K562 (cell line): ENCODE measurements around the gene ZNF234. TPM values are rescaled to one million over a fixed set of nuclear protein-coding genes. Genes with fewer than 3 reads are reported as not detected.

ENCODE experiments used
- ATAC-seq: fragments of 200-7000 bp; cut with Tn5 transposase; 3 replicates; pipeline ENCODE4 v1.9.1; 2020; ENCODE audit warnings: moderate library complexity
- BruUV-seq: library from RNA; stranded (reverse); fragments of 400-500 nt; replicated peaks from 2 replicates; lab custom pipeline; 2021; lab: Mats Ljungman, UMichigan
- CTCF ChIA-PET: fragments of 300-600 bp; formaldehyde crosslinking; extraction: SDS; loops from one replicate; lab custom pipeline; 2021; ENCODE audit warnings: low intra/inter-chr PET ratio; lab: Yijun Ruan, JAX
- POLR2A ChIA-PET: fragments of 300-600, 350-650 bp; sonication (Branson Sonifier 250); formaldehyde crosslinking; extraction: SDS; loops from one replicate; lab custom pipeline; 2021; ENCODE audit warnings: antibody characterized with exemption, inconsistent platforms; lab: Yijun Ruan, JAX
- DNase-seq, 4 experiments: peaks; one replicate each; pipeline versions ENCODE4 v3.0.0 to v3.0.0-alpha.2; 2011 to 2018; ENCODE audit warnings: low spot score in 3 of 4, mixed read lengths in 3 of 4; ENCODE audit errors: extremely low read depth in 1 of 4
- FAIRE-seq: peaks from 2 replicates; lab custom pipeline; 2011; peaks lifted over from hg19 to GRCh38; lab: Jason Lieb, UNC
- H2AFZ ChIP-seq: 2 replicates; pipeline ENCODE4 v1.6.0; 2011; ENCODE audit warnings: low read depth, low read length, control low read depth, inconsistent platforms
- H3K27ac ChIP-seq: fragments of 200-600 bp; 3 replicates; pipeline ENCODE4 v1.8.0; 2011; ENCODE audit warnings: low read depth, mild to moderate bottlenecking, control low read depth, inconsistent platforms, low read length, moderate library complexity, mixed read lengths; ENCODE audit errors: extremely low read depth
- H3K27me3 ChIP-seq, 2 experiments: fragments of 300-600 bp in 1 of 2; 2 replicates in 1 of 2; 3 replicates in 1 of 2; pipeline versions ENCODE4 v1.6.0 to v1.8.0; 2011; ENCODE audit warnings: inconsistent platforms in 2 of 2, low read length in 2 of 2, mild to moderate bottlenecking in 1 of 2, mixed read lengths in 1 of 2, moderate library complexity in 1 of 2; ENCODE audit not compliant: control insufficient read depth in 2 of 2, insufficient read depth in 2 of 2
- H3K36me3 ChIP-seq: fragments of 300-600 bp; 3 replicates; pipeline ENCODE4 v1.8.0; 2011; ENCODE audit warnings: mild to moderate bottlenecking, low read length, inconsistent platforms; ENCODE audit not compliant: control insufficient read depth, insufficient read depth
- H3K4me1 ChIP-seq, 2 experiments: fragments of 200-600 bp in 1 of 2; replicated peaks in 1 of 2; 2 replicates in 1 of 2; 3 replicates in 1 of 2; pipeline versions ENCODE4 v1.5.1 to v1.8.0; 2011; ENCODE audit warnings: inconsistent platforms in 2 of 2, low read length in 2 of 2, mild to moderate bottlenecking in 1 of 2, mixed read lengths in 1 of 2, moderate library complexity in 1 of 2; ENCODE audit not compliant: control insufficient read depth in 2 of 2, insufficient read depth in 2 of 2
- H3K4me2 ChIP-seq: 2 replicates; pipeline ENCODE4 v1.6.1; 2011; ENCODE audit warnings: low read length, control low read depth, inconsistent platforms, mixed read lengths; ENCODE audit not compliant: insufficient read depth
- H3K4me3 ChIP-seq: fragments of 200-600 bp; sonication (generic), shearing (Covaris generic); 2 replicates; pipeline ENCODE4 v1.5.1; 2016; ENCODE audit warnings: control low read depth, inconsistent platforms
- H3K79me2 ChIP-seq: fragments of 200-600 bp; 3 replicates; pipeline ENCODE4 v1.8.0; 2011; ENCODE audit warnings: low read length, inconsistent platforms; ENCODE audit not compliant: control insufficient read depth, insufficient read depth
- H3K9ac ChIP-seq, 2 experiments: 2 replicates each; pipeline versions ENCODE4 v1.6.0 to v1.6.1; 2011; ENCODE audit warnings: low read depth in 2 of 2, low read length in 2 of 2, control low read depth in 1 of 2, inconsistent platforms in 1 of 2, mild to moderate bottlenecking in 1 of 2, mixed read lengths in 1 of 2; ENCODE audit not compliant: insufficient read depth in 1 of 2
- H3K9me1 ChIP-seq: one replicate; pipeline ENCODE4 v1.6.0; 2011; ENCODE audit warnings: inconsistent platforms, mild to moderate bottlenecking, low read length, moderate library complexity; ENCODE audit not compliant: control insufficient read depth, insufficient read depth
- H3K9me3 ChIP-seq: replicated peaks from 2 replicates; pipeline ENCODE4 v1.5.1; 2011; ENCODE audit warnings: low read depth, low read length, inconsistent platforms; ENCODE audit not compliant: control insufficient read depth, insufficient read depth
- H4K20me1 ChIP-seq: replicated peaks from 2 replicates; pipeline ENCODE4 v1.6.1; 2011; ENCODE audit warnings: low read length, inconsistent platforms, mixed read lengths; ENCODE audit not compliant: control insufficient read depth, insufficient read depth
- ASH1L ChIP-seq: fragments of 450-650 bp; IDR thresholded peaks from 2 replicates; pipeline ENCODE4 v1.6.1; 2018; ENCODE audit warnings: borderline replicate concordance, mild to moderate bottlenecking, low read depth; ENCODE audit not compliant: partially characterized antibody
- BRD4 ChIP-seq: fragments of 200-600 bp; sonication (generic); IDR thresholded peaks from 2 replicates; pipeline ENCODE4 v1.6.1; 2017; ENCODE audit warnings: inconsistent platforms
- CAMTA2 ChIP-seq: fragments of 250-450 bp; sonication (Bioruptor Pico); conservative IDR thresholded peaks from 2 replicates; pipeline ENCODE4 v1.5.1; 2022
- CHD1 ChIP-seq: fragments of 200-600 bp; sonication (generic); IDR thresholded peaks from one replicate; pipeline ENCODE4 v1.6.1; 2012; ENCODE audit warnings: mild to moderate bottlenecking, moderate library complexity, low read length, inconsistent platforms
- CSDE1 ChIP-seq, 2 experiments: fragments of 450-650 bp; IDR thresholded peaks; 2 replicates each; pipeline ENCODE4 v1.6.1; 2016; ENCODE audit warnings: mild to moderate bottlenecking in 1 of 2
- KDM2B ChIP-seq: fragments of 250-450 bp; sonication (Bioruptor Pico); IDR thresholded peaks from 2 replicates; pipeline ENCODE4 v1.8.0; 2021; ENCODE audit warnings: mild to moderate bottlenecking, moderate library complexity
- L3MBTL2 ChIP-seq: fragments of 450-650 bp; IDR thresholded peaks from 2 replicates; pipeline ENCODE4 v1.6.1; 2016; ENCODE audit warnings: mild to moderate bottlenecking, moderate library complexity
- NCOA2 ChIP-seq, 2 experiments: fragments of 450-650 bp; IDR thresholded peaks; 2 replicates each; pipeline ENCODE4 v1.6.1; 2018; ENCODE audit warnings: mild to moderate bottlenecking in 2 of 2, moderate library complexity in 1 of 2; ENCODE audit not compliant: partially characterized antibody in 2 of 2
- NFIX ChIP-seq: fragments of 250-450 bp; sonication (Bioruptor Pico); IDR thresholded peaks from 2 replicates; pipeline ENCODE4 v1.4.0; 2020; ENCODE audit warnings: low read depth, mild to moderate bottlenecking, moderate library complexity
- RBM14 ChIP-seq: fragments of 200-400 bp; formaldehyde crosslinking; IDR thresholded peaks from 2 replicates; pipeline ENCODE4 v1.6.1; 2018; ENCODE audit warnings: low read depth, mild to moderate bottlenecking, low read length, moderate library complexity, borderline replicate concordance; ENCODE audit not compliant: insufficient read depth
- SIN3B ChIP-seq: fragments of 450-650 bp; IDR thresholded peaks from 2 replicates; pipeline ENCODE4 v1.6.1; 2017; ENCODE audit warnings: low read depth, mild to moderate bottlenecking, moderate library complexity
- SREBF2 ChIP-seq: sonication (generic); formaldehyde crosslinking; IDR thresholded peaks from 2 replicates; pipeline ENCODE4 v1.4.0; 2020; ENCODE audit warnings: mild to moderate bottlenecking, missing genetic modification reagents
- ZBTB17 ChIP-seq: fragments of 450-650 bp; formaldehyde crosslinking; IDR thresholded peaks from 2 replicates; pipeline ENCODE4 v1.4.0; 2020; ENCODE audit warnings: mild to moderate bottlenecking
- ZBTB5 ChIP-seq: fragments of 450-650 bp; IDR thresholded peaks from 2 replicates; pipeline ENCODE4 v1.6.1; 2017; ENCODE audit warnings: antibody characterized with exemption
- ZNF316 ChIP-seq: fragments of 450-650 bp; IDR thresholded peaks from 2 replicates; pipeline ENCODE4 v1.6.1; 2016
- ZNF785 ChIP-seq: fragments of 250-450 bp; sonication (Bioruptor Pico); IDR thresholded peaks from 2 replicates; pipeline ENCODE4 v1.4.0; 2020; ENCODE audit warnings: mild to moderate bottlenecking
- WGBS: fragments of 100-300 bp; shearing (Covaris generic); methylation state at CpG from one replicate; pipeline ENCODE4 v1.1.6; 2016; ENCODE audit warnings: low coverage, mixed read lengths; ENCODE audit not compliant: insufficient coverage; ENCODE audit errors: missing lambda C conversion rate; 5-methylcytosine and 5-hydroxymethylcytosine counted together
- in situ Hi-C: fragments of 300-500 bp; cut with MboI; formaldehyde crosslinking; loops from 4 replicates; pipeline ENCODE4 v1.15.0; 2018; ENCODE audit warnings: inconsistent platforms, mixed read lengths
- intact Hi-C: fragments of 100-400 bp; cut with micrococcal nuclease; formaldehyde crosslinking; loops from 2 replicates; pipeline ENCODE4 v1.14.2; 2022
- polyA plus RNA-seq, 8 experiments: library from polyadenylated mRNA; depleted of rRNA in 4 of 8; stranded (reverse) in 5 of 8; unstranded in 3 of 8; fragments of >200 nt; fragmentation: Nextera tagmentation in 2 of 8; fragmentation: Illumina TruSeq in 1 of 8; extraction: Ambion mirVana in 2 of 8; extraction: Trizol in 1 of 8; gene quantifications; 2 replicates each; pipeline versions ENCODE4 v1.2.1 to v1.2.3, GENCODE V29; 2011 to 2014; ENCODE audit warnings: inconsistent platforms in 1 of 8, missing spikeins in 1 of 8
- total RNA-seq, 7 experiments: library from RNA; depleted of rRNA in 6 of 7; stranded (reverse); fragments of >200 nt in 6 of 7; fragmentation: Illumina TruSeq in 2 of 7; extraction: Trizol in 2 of 7; gene quantifications; 2 replicates each; pipeline versions ENCODE4 v1.2.1 to v1.2.3, GENCODE V29; 2011 to 2021; ENCODE audit warnings: low replicate concordance in 1 of 7
- TF ChIP-seq, protein P1 (sequence below): fragments of 200-400 bp; formaldehyde crosslinking; IDR thresholded peaks from 2 replicates; pipeline ENCODE4 v1.6.1; 2017; ENCODE audit warnings: mild to moderate bottlenecking, low read depth, low read length, moderate library complexity
- TF ChIP-seq, protein P2 (sequence below): fragments of 450-650 bp; formaldehyde crosslinking; conservative IDR thresholded peaks from 2 replicates; pipeline ENCODE4 v1.4.0; 2022; ENCODE audit warnings: mild to moderate bottlenecking, missing genetic modification characterization

Gene ZNF234
- total and polyA plus RNA-seq, 9 of the 15 experiments (the other 6 are each of a cell fraction or from before 2014, with no cell fraction given), result 0.82 to 2.9 (median 1.5) TPM

DNA sequence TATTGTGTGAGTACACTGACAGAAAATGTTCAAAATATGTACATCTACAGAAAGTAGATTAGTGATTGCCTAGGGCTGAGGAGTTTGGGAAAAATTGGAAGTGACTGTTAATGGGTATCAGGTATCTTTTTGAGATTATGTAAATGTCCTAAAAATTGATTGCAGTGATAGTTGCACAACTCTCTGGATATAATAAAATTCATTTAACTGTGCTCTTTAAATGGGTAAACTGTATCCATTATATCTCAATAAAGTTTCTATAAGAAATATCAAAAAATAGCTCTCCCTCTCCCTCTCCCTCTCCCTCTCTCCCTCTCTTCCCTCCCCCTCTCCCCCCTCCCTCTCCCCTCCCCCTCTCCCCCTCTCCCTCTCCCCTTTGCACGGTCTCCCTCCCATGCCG, 61.6 kb downstream of the ZNF234 start:
- Histone ChIP-seq H3K9me3 (peaks cover 9% of the 10 kb centered on the region; the same call in 1 of the 2 replicates), H2AFZ (no peak overlapping the region), H3K4me1 (no peaks in the 10 kb centered on the region), H3K27me3 (no peaks in the 10 kb centered on the region), H3K9me1 (no peaks in the 10 kb centered on the region), H3K27ac (no peak overlapping the region), H4K20me1 (no peaks in the 10 kb centered on the region), H3K9ac (no peak overlapping the region), H3K36me3 (no peaks in the 10 kb centered on the region), H3K4me3 (no peak overlapping the region), H3K4me2 (no peak overlapping the region), H3K79me2 (no peaks in the 10 kb centered on the region)
- ChIA-PET POLR2A (no interaction called here), CTCF (no interaction called here)
- FAIRE-seq (no peak), DNase-seq (no peak), ATAC-seq (no peak)
- intact Hi-C loops, result no loop called here
- no CpG with 5 or more reads among the region's 2 CpGs for WGBS
- BruUV-seq, result no TSS peak
- in situ Hi-C loops, result no loop called here
- TF ChIP-seq CAMTA2 (CRISPR knock-in tag) (no peak), CSDE1 (IDR thresholded peaks at IDR 0.05) (no peak), ZNF785 (no peak), ZBTB17 (CRISPR knock-in tag) (no peak), ZBTB5 (no peak), ASH1L (no peak), NFIX (no peak), SREBF2 (CRISPR knock-in tag) (no peak), KDM2B (CRISPR knock-in tag) (no peak), CHD1 (no peak), L3MBTL2 (no peak), RBM14 (no peak), SIN3B (no peak), BRD4 (no peak), ZNF316 (no peak), NCOA2 (IDR thresholded peaks at IDR 0.05; ENCODE audit: partially characterized antibody in 2 of 2) (no peak)
- TF ChIP-seq, protein P1, sequence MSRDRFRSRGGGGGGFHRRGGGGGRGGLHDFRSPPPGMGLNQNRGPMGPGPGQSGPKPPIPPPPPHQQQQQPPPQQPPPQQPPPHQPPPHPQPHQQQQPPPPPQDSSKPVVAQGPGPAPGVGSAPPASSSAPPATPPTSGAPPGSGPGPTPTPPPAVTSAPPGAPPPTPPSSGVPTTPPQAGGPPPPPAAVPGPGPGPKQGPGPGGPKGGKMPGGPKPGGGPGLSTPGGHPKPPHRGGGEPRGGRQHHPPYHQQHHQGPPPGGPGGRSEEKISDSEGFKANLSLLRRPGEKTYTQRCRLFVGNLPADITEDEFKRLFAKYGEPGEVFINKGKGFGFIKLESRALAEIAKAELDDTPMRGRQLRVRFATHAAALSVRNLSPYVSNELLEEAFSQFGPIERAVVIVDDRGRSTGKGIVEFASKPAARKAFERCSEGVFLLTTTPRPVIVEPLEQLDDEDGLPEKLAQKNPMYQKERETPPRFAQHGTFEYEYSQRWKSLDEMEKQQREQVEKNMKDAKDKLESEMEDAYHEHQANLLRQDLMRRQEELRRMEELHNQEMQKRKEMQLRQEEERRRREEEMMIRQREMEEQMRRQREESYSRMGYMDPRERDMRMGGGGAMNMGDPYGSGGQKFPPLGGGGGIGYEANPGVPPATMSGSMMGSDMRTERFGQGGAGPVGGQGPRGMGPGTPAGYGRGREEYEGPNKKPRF, result no peak
- TF ChIP-seq, protein P2, sequence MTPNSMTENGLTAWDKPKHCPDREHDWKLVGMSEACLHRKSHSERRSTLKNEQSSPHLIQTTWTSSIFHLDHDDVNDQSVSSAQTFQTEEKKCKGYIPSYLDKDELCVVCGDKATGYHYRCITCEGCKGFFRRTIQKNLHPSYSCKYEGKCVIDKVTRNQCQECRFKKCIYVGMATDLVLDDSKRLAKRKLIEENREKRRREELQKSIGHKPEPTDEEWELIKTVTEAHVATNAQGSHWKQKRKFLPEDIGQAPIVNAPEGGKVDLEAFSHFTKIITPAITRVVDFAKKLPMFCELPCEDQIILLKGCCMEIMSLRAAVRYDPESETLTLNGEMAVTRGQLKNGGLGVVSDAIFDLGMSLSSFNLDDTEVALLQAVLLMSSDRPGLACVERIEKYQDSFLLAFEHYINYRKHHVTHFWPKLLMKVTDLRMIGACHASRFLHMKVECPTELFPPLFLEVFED, result no peak
